Stimulated activated CD4-positive, alpha-beta T cell treated with anti-CD3 and anti-CD28 coated beads, Interleukin-12 subunit alpha, Interleukin-12 subunit beta, amount 100 ng/mL, for 4 hours (primary cell): Measurements from ENCODE around the gene PRELP.
"Not testable (repeated sequence)": the region's sequence is repeated elsewhere in the genome, so short reads cannot be mapped to it uniquely, and the experiment has no call there.

ENCODE experiments used
- DNase-seq: peaks from one replicate; pipeline ENCODE4 v3.0.0-alpha.2; 2020

Gene PRELP

DNA sequence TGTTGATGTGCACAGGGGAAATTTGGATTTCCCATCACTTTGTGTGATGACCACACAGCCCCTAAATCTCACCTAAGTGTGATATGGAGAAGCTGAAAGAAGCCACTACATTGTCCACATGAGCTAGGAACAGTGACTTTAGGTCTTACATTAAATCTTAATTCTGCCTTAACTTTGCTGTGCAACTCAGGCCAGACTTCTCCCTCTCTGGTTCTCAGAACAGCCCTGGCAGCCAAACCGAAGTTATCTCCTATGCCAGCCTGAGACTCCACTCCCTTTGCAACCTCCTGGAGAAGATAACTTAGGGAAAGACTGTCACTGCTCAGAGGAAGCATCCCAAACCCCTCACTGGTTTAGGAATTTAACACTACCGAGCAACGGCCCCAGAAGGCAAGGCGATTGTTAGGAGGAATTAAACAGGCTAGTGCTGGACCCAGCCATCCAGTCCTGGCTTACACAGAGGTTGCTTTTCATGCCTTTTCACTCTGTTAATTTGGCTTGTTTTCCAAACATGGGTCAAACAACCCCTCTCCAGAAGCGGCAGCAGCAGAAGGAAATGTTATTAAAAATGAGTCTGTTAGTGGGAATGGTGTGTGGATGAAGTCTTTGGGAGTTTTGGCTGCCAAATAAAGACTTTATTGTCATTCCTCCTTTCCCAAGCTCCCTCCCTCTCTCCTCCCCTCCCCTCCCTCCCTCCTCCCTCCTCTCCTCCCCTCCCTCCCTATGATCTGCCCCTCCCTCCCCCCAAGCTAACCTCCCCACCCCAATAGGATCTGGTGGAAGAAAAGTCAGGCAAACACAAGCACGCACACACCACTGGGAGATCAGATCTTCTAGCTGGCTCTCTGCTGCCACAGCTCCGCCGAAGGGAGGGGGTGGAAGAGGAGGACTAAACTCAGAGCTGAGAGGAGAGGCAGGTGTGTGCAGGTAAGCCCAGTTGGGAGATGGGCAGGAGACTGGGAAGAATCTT is at the start of gene PRELP:
TSS of gene PRELP (plus strand) at position 795 of the 970 bp plus-strand sequence. CDS start 7,379 bp downstream, outside the sequence.
- DNase-seq, result no peak

DNA sequence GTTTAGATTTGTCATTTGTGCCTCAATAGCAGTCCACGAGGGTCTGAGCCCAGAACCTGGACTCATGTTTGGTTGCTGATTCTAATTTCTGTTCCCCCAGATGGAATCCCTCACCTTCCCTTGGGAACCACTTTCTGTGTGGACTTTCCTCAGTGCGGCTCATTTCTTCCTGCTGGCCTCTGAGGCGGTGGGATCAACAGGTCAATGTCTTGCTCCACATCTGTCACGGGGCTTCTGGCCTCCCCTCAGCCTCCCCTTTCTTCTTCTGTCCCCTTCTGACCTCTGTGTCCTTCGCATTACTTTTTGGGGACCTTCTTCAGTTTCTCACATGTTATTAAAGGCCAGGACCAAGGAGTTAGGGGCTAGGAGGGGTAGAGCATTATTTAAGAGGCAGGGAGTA is 49.2 kb upstream of the PRELP start:
- no peak for DNase-seq

DNA sequence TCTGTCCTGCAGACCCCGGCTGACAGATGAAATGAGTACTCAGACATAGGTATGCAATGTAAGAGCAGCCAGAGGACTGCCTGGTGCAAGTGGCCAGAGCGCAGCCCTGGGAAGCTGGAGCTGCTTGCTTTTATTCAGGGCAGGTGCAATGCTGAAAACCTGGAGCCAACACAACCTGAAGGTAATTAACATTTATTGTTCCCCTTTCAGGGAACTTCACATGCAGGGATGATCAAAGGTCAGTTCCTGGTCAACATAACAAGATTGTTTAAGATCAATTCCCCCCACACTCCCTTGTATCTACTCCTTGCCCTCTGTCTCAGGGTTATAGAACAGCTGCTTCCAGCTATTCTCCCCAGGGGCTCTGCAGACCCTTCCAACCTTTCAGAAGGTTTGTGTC is 48.7 kb upstream of the PRELP start:
- no peak for DNase-seq

DNA sequence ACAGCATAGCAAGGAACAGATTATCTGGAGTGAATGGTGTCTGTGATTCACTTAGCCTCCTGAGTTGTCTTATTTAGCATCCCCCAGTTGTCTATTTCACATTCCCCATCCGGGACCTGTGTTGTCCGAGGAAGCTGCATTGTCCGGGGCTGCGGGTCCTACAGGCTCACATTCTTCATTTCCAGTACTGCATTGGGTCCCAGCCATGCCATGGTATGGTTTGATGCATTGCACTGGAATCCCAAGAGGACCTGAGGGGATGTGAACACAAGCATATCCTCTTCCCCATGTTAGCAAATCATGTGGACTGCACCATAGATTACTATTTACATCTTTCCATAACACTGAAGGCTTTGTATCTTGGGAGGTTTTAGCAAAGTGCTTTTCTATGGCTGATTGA is 48.2 kb upstream of the PRELP start:
- DNase-seq, result no peak

DNA sequence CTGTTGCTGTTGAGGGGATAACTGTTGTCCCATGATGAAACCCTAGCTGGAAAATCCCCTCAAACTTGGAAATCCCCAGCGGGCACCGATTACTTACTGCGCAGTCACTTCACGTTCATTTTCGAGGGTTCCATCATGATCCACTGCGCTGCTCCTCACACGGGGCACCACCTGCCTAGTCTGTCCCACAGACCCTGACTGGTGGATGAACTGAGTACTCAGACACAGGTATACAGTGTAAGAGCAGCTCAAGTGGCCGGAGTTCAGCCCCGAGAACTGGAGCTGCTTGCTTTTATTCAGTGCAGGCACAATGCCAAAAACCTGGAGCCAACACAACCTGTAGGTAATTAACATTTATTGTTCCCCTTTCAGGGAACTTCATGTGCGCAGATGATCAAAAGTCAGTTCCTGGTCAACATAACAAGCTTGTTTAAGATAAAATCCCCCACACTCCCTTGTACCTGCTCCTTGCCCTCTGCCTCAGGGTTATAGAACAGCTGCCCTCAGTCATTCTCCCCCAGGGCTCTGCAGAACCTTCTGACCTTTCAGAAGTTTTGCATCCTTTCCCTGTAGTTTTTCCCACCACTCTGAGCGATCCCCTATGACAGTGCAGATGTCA is 46.5 kb upstream of the PRELP start:
- DNase-seq, result no peak

DNA sequence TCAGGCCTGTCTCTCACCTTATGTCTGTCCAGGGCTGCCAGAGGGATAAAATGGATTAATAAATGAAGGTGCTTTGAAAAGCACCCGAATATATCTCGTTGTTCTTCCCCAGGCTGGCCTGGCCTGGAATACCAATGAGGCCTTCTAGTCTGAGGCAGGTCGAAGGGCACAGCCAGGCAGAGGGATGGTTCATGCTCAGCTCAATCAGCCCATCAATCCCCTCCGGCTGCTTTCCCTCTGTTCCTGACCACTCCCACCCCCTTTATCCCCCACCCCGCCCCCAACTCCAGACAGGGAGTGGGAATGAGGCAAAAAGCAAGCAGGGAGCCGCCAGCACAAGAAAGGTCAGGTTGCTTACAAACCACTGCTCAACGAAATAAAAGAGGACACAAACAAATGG is 40.0 kb upstream of the PRELP start:
- DNase-seq, result no peak

DNA sequence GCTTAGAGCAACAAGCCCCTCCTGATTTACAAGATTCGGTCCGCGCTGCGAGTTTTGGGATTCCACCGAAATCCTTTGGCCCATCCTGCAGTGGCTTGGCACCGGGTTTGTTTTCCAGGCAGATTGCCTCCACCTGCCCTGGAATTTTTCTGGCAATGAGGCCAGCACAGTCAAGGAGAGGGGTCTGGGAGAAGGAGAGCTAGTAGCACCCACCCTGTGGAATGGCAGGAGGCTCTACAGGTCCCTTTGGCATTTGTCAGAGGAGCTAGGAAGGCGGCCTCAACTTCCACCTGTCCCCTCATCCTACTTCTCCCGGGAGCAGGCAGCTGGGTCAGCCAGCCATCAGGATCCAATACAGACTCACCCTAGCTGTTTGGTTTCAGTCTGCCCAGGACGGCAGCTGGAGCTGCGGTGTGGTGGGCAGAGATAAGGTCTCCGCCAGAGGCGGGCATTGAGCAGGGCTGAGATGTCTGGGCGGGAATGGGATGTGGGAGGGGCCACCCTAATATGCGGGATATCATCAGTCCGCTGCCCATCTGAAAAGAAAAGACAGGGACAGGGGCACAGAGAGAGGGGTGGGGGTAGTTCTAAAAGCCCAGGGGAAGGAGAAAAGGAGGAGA is 37.8 kb upstream of the PRELP start:
- no peak for DNase-seq

DNA sequence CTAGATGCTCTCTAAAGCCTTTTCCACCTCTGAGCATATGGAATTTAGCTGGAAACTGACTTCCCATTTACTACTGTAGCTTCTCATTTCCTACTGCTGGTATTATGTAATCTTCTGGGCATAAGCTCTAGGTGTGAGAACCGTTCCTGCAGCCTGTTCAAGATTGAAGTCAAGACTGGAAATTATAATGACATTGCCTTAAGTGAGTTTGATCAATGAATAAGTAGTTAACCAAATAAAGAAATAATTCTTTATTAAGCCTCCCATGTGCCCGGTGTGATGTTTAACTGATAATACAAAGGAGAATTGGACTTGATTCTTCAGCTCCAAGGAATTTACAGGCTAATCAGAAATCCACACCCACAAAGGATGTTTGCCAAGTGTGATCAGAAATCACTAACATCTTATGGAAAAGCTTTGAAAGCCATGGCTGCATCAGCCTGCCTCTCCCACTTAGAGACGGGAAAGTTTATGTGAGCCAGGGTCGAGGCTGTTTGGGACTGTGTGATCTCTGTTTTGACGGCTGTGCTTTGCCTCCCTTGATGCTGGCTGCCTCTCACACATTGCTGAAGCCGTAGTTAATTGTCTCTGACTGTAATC is 36.4 kb upstream of the PRELP start:
- DNase-seq, result no peak

DNA sequence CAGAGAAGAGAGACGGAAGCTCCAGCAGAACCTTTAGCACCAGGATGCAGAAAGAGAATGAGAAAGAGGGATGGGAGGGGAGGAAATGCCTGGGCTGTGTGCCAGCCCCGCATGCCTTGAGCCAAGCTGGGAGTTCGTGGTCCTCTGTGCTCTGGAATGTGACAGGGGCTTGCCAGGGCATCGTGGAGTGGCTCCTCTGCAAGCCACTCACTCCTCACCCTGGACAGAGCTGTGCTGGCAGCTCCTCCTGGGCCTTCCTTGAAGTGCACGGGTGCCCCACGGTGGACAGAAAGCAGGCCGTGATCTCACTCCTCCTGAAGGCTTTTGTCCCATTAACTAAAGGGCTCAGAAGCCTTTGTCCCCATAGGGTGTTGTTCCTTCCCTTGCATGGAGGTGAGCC is 34.8 kb upstream of the PRELP start:
- DNase-seq, result no peak

DNA sequence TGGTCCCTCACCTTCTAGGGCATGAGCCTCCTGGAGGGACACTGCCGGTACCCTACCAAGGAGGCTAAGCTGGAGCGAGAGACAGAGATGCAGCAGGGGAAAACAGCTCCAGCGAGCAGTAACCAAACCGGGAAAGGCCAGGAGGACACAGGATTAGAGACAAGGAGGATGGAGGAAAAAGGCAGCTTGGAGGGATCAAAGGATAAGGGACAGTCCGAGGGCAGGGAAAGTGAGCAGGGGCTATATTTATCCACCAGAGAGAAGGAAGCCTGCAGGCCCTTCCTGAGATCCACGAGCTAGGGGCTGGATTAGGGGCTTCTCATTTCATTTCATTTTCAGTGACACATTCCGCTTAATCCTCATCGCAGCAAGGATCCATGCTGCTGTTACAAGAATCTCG is 33.8 kb upstream of the PRELP start:
- no peak for DNase-seq

DNA sequence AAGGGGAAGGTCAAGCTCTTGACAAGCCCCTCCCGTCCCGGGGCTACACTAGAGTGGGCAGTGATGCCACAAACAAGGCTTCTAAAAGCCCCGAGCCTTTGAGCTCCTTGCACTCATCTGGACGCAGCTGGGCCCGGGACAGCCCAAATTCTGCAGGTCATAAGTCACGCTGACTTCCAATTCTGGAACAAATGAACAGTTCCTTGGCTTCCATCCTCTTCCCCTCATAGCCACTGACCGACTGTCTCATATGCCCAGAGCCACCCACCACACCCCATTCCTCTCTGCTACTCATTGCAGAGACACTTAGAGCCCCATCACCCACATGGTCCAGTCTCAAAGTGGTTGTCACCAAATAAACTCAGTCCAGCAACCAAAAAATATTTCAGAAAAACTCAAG is 32.8 kb upstream of the PRELP start:
- DNase-seq, result no peak

DNA sequence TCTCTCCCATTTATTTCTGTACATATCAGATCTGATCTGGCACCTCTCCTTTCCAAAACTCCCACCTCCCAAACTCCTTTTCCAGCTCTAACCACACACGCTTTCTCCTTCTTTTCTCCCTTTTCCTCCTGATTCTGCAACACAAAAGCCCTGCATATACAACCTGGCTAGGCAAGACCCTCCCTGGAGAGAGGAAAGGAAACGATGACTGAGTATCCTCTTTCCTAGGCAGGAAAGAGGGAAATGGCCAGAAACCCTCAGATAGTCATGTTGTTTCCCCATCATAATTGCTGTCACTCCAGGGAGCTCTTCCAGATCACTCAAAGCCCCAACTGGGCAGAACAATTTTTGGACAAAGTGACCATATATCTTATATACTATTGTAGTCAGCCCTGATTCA is 32.3 kb upstream of the PRELP start:
- no peak for DNase-seq

DNA sequence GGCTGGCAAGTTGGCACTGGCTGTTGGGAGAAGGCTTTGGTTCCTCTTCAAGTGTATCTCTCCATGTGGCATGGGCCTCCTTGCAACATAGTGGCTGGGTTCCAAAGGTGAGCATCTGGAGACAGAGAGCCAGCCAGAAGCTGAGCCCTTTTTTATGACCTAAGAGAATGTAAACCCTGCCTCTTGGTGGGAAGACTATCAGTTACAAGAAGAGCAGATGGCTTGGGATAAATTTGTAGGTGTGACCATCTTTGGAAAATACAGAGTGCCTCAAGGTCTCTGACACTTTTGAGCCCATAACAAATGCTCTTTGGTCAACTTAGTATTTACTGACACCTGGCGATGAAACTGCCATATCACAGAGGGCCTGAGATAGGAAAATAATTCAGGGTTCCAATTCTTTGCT is 31.4 kb upstream of the PRELP start:
- DNase-seq, result no peak

DNA sequence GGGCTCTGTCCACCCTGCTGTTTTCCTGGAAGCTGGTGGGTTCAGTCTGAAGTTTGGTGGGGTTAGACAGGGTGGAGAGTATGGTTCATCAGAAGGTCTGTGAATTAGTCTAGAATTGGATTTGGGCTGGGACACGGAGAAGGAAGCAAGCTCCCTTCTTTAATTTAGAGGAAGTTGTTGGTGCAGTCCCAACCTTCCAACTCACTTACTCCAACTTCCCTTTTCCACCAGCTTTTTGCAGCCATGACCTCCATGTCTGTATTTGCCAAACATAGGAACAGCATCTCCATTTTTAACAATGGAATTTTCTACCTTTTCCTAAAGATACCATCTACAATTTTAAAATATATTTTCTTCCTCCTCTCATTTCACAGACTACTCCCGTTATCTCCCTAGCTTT is 28.5 kb upstream of the PRELP start:
- DNase-seq, result no peak

DNA sequence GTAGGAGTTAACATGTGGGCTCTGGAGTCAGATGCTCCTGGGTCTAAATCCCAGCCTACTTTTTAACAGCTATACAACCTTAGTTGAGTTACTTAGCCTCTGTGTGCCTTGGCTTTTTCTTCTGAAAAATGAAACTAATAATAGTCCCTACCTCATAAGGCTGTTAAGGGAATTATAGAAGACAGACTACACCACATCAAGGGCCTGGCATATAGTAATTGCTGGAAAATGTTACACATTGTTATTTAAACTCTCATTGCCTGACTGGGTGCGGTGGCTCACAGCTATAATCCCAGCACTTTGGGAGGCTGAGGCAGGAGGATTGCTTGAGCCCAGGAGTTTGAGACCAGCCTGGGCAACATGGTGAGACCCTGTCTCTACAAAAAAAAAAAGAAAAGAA is 28.0 kb upstream of the PRELP start:
- DNase-seq, result not testable (repeated sequence)

DNA sequence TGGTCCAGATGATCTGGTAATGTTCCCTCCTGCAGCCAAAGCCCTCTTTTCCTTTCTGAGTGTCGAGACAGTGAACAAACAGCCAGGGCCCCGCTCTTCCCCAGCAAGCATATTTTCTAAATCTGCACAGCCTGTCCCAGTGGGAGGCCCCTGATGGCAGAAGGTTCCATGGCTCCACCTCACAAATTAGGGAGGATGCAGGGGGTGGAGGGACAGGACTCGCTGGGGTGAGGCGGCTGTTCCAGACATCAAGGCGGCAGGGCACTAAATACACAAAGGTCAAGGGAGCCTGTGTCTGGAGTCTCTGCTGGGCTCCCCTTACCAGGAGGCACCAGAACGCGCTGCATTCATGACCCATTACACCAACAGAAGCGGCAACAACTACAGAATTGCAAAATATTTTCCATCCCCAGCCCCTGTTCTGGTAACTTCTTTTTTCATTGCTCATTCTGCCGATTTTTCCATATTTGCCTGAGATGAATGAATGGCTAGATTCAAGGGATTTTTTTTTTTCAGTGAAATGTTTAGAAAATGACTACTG is 27.0 kb upstream of the PRELP start:
- no peak for DNase-seq

DNA sequence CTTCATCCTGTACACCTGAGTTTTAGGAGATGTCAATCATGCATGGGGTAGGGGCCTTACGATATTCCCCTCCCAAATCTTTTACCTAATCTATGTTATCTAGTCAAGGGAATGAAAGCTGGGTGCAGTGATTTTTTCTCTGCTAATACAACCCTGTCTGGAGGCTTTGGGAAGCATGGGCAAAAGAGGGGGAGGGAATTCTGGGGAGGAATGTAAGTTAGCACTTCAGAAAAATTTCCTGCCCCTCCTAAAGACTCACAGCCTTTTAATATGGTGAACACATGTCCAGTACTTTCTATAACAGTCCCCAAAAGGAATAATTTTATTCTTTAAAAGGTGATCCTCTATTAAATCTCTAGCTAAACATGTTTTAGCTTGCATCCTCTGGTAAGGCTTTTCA is 25.6 kb upstream of the PRELP start:
- no peak for DNase-seq

DNA sequence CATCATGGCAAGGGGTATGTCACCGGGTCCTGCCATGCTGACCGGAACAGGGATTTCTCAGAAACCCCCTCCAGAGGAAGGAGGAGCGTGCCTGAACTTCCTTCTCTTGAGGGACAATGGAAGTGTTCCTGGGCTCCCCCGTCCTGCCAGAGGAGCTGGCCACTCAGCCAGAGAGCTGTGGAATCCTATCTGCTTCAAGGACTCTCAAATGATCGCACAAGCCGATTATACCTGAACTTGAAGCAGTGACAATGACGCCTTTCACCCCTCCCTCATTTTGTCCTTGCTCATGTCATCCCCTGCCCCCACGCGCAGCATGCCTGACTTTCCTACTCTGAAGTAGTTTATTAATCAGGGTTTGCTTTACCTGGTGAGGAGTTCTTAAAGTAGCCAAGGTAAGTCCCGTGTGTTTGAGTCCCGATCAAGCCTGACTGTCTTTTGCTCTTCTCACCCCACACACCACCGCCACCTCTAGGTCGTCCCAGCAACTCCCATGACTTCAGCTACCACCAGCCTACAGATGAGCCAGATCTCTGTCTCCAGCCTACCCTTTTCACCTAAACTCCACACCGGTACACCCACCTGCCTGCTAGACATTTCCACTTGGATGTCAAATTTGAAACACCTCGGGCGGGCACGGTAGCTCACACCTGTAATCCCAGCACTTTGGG is 25.0 kb upstream of the PRELP start:
- no peak for DNase-seq

DNA sequence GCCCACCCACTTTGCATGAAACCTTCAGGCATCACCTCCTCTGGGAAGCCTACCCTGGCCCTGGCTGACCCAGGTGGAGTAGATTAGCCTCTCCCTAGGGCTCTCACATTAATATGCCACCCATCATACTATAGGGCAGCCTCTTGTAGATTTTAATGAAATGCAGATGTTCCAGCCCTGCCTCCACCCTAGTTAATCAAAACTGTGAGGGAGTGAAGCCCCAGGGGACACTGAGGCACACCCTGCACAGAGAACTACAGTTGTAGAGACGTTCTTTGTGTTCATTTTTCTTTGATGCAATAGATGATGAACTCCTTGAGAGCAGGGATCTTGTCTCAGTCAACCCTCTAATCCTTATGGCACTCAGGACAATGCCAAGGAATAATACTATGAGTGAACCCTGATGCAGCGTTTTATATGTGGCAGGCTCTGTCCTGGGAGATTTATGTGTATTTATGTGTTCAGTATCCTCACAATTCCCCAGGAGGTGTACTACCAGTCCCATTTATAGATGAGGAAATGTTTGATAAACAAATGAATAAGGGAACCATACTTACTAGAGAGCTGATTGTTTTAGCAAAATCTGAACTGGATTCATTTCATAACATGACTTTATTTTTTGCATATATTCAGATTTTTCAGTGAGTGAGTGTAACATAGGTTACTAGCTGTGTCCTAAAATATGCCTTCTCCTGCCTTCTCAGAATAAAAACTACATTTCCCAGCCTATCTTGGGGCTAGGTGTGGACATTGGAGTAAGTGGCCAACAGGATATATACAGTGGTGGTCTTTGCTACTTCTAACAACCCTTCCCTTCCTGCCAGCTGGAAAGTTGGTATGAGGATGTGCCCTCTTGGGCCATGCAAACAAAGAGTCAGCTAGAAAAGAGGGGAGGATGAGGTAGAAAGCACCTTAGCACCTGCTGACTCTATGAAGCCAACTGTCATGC is 23.5 kb upstream of the PRELP start:
- no peak for DNase-seq

DNA sequence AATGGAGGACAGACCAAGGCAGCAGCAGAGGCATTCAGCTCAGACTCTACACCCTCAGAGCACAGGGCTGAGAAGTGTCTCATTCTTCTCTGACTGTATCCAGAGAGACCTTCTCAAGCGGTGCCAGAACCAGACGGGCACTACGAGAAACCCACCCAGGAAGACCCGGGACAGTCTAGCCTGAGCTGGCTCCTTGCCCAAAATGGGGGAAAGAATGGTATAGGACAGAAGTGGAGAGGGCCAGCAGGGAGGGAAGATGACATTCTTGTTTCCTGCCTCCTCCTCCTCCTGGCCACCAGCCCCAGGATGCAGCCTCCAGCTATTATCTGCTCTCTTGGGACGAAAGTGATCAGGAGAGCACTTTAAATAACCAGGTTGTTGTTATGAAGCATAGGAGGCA is 22.6 kb upstream of the PRELP start:
- DNase-seq, result no peak

DNA sequence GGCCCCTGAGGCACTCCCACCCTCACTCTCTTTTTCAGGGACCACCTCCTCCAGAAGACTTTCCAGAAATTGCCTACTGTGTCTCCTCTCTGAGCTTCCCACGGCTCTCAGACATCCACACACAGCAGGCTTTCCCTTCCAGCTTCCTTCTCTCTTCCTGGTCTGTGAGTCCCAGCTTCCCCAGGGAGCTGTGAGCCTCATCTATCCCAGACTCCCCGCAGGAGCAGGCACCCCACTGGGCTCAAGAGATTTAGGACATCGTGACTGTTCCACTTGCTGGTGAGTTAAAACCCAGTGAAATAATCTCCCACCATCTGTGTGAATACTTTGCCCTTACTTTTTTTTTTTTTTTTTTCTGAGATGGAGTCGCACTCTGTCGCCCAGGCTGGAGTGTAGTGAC is 22.0 kb upstream of the PRELP start:
- no peak for DNase-seq
